PC-9 (cell line): ENCODE data around the gene SLC12A1.

Experiments used
- EZH2 ChIP-seq: fragments of 200-600 bp; sonication (generic); IDR thresholded peaks from 2 replicates; pipeline ENCODE4 v1.8.0; 2017; ENCODE audit warnings: antibody characterized with exemption, low read depth
- TF ChIP-seq, protein P1 (sequence below): fragments of 200-600 bp; sonication (generic); conservative IDR thresholded peaks from 2 replicates; pipeline ENCODE4 v1.6.1; 2017; ENCODE audit warnings: mixed run types, antibody characterized with exemption, mild to moderate bottlenecking, moderate library complexity

DNA sequence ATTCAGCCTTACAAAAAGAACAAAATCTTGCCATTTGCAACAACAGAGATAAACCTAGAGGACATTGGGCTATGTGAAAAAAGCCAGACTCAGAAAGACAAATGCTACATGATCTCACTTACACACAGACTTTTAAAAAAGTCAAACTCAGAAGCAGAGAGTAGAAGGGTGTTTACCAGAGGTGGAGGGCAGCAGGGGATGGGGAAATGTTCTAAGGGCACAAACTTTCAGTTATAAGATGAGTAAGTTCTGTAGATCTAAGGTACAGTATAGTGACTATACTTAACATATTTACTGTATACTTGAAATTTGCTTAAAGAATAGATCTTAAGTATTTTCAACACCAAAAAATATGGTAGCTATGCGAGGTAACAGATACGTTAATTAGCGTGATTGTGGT lies 31.0 kb upstream of the SLC12A1 start:
- TF ChIP-seq, protein P1, sequence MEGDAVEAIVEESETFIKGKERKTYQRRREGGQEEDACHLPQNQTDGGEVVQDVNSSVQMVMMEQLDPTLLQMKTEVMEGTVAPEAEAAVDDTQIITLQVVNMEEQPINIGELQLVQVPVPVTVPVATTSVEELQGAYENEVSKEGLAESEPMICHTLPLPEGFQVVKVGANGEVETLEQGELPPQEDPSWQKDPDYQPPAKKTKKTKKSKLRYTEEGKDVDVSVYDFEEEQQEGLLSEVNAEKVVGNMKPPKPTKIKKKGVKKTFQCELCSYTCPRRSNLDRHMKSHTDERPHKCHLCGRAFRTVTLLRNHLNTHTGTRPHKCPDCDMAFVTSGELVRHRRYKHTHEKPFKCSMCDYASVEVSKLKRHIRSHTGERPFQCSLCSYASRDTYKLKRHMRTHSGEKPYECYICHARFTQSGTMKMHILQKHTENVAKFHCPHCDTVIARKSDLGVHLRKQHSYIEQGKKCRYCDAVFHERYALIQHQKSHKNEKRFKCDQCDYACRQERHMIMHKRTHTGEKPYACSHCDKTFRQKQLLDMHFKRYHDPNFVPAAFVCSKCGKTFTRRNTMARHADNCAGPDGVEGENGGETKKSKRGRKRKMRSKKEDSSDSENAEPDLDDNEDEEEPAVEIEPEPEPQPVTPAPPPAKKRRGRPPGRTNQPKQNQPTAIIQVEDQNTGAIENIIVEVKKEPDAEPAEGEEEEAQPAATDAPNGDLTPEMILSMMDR = no peak
- TF ChIP-seq EZH2 = no peak
